Kidney glomerular epithelial cell (primary cell): ENCODE data around the gene PHF1.

Experiments
- DNase-seq: peaks from one replicate; lab custom pipeline; 2025; lab: John Stamatoyannopoulos, UW

PHF1 gene

DNA sequence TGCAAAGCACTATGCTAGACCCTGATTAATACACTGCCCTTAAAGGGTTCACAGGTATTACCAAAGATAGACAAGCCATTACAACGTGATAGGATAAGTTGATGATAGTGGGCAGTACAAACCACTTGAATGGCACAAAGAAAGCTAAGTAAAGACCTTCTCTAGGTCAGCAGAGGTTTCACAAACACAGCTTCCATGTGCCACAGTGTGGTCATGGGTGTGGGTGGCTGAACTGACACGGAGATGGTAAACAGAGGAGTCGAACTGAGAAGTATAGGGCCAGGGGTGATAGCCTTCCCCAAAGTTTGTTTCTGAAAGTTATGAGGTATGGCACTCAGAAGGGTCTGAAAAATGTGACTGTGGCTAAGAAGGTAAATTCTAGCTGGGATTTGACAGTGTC, 47.9 kb downstream of the PHF1 start:
- no peak for DNase-seq

DNA sequence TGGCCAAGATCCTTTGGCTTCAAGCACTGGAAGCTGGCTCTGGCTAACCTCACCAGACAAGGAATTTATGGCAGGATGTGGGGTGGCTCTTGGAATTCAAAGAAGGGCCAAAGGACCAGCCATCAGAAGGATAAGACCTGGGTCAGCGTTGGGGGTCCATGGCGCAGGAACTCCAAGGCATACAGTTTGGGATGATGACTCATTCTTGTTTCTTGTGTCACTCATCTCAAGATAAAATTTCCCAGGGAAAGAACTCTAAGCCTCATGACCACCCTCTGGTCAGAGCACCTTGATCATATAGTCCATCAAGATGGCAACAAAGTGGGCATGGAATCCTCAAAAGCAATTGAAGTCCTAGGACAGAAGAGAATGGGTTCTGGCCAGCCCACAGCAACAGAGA, 48.4 kb downstream of the PHF1 start:
- DNase-seq = no peak
